ENCODE results near the gene RPL15.

DNA sequence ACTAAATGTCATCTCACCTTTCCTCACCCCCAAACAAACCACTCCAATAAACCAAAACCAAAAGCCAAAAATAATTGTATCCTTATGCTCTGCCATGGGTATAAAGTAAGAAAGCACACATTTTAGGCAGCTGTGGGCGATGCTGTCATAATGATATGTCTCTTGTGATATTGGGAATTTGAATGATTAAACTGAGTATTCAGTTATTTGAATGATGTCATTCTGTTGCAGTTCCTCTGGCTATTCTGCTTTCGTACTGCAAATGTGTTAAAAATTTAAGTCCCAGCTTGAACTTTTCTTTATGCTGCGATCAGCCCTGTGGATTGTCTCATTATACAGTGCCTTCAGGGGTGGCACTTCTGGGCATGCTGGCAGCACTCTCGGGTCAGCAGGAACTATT is 17.3 kb downstream of the RPL15 start:
- TF ChIP-seq, protein P1, sequence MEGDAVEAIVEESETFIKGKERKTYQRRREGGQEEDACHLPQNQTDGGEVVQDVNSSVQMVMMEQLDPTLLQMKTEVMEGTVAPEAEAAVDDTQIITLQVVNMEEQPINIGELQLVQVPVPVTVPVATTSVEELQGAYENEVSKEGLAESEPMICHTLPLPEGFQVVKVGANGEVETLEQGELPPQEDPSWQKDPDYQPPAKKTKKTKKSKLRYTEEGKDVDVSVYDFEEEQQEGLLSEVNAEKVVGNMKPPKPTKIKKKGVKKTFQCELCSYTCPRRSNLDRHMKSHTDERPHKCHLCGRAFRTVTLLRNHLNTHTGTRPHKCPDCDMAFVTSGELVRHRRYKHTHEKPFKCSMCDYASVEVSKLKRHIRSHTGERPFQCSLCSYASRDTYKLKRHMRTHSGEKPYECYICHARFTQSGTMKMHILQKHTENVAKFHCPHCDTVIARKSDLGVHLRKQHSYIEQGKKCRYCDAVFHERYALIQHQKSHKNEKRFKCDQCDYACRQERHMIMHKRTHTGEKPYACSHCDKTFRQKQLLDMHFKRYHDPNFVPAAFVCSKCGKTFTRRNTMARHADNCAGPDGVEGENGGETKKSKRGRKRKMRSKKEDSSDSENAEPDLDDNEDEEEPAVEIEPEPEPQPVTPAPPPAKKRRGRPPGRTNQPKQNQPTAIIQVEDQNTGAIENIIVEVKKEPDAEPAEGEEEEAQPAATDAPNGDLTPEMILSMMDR (IDR thresholded peaks at IDR 0.05; ENCODE audit: poor library complexity), result no peak
- TF ChIP-seq EZH2 (IDR thresholded peaks at IDR 0.05; ENCODE audit: borderline replicate concordance), result no peak
